HCT116 (cell line): ENCODE measurements around the gene GSK3A. TPM values are rescaled to one million over a fixed set of nuclear protein-coding genes. Genes with fewer than 3 reads are reported as not detected.

Source experiments
- ATAC-seq: fragments of 200-7000 bp; cut with Tn5 transposase; 2 replicates; pipeline ENCODE4 v1.9.1; 2020; ENCODE audit warnings: mild to moderate bottlenecking, moderate library complexity
- BruUV-seq: library from RNA; stranded (reverse); fragments of 400-500 nt; replicated peaks from 2 replicates; lab custom pipeline; 2021; lab: Mats Ljungman, UMichigan
- CTCF ChIA-PET: fragments of 300-600 bp; sonication (Branson Sonifier 250); formaldehyde crosslinking; loops from one replicate; lab custom pipeline; 2021; ENCODE audit warnings: antibody characterized with exemption; lab: Charles Lee
- POLR2A ChIA-PET: fragments of 300-600, 350-600 bp; sonication (Branson Sonifier 250); formaldehyde crosslinking; loops from one replicate; lab custom pipeline; 2021; ENCODE audit warnings: antibody characterized with exemption; lab: Charles Lee
- RAD21 ChIA-PET, 2 experiments: fragments of 300-600 bp; sonication (Branson Sonifier 250); formaldehyde crosslinking; loops; one replicate each; lab custom pipeline; 2023; ENCODE audit warnings: low total read pairs in 2 of 2; ENCODE audit not compliant: uncharacterized antibody in 2 of 2, unreplicated experiment in 2 of 2, low non-redundant PET in 1 of 2; lab: Charles Lee
- DNase-seq: peaks from one replicate; pipeline ENCODE4 v3.0.0-alpha.2; 2010; ENCODE audit warnings: low read depth, low spot score
- H2AFZ ChIP-seq: fragments of 200-600 bp; shearing (Covaris generic), sonication (generic); 2 replicates; pipeline ENCODE4 v1.6.1; 2017; ENCODE audit warnings: low read depth, mixed run types, mixed read lengths, antibody characterized with exemption, low read length; ENCODE audit not compliant: poor library complexity, severe bottlenecking
- H3K27ac ChIP-seq: 2 replicates; pipeline ENCODE4 v1.5.1; 2012; ENCODE audit warnings: low read depth, low read length
- H3K27me3 ChIP-seq: fragments of 200-600 bp; sonication (generic); 2 replicates; pipeline ENCODE4 v1.6.1; 2016; ENCODE audit warnings: mixed run types, low read length, mixed read lengths; ENCODE audit not compliant: insufficient read depth
- H3K36me3 ChIP-seq, 2 experiments: fragments of 200-500 bp in 1 of 2; fragments of 200-600 bp in 1 of 2; sonication (Bioruptor generic) in 1 of 2; sonication (generic) in 1 of 2; 2 replicates each; pipeline versions ENCODE4 v1.5.1 to v1.6.1; 2014 to 2016; ENCODE audit warnings: low read length in 2 of 2, inconsistent platforms in 1 of 2, mixed read lengths in 1 of 2, mixed run types in 1 of 2; ENCODE audit not compliant: insufficient read depth in 2 of 2, control insufficient read depth in 1 of 2
- H3K4me1 ChIP-seq, 2 experiments: fragments of 200-600 bp in 1 of 2; sonication (generic) in 1 of 2; 2 replicates each; pipeline versions ENCODE4 v1.5.1 to v1.6.1; 2012 to 2017; ENCODE audit warnings: low read length in 2 of 2, inconsistent platforms in 1 of 2, mild to moderate bottlenecking in 1 of 2, mixed read lengths in 1 of 2, mixed run types in 1 of 2, moderate library complexity in 1 of 2; ENCODE audit not compliant: insufficient read depth in 2 of 2, control insufficient read depth in 1 of 2
- H3K4me2 ChIP-seq: fragments of 200-600 bp; sonication (generic); 2 replicates; pipeline ENCODE4 v1.6.1; 2017; ENCODE audit warnings: mixed run types, low read length, mixed read lengths
- H3K4me3 ChIP-seq, 2 experiments: fragments of 200-600 bp in 1 of 2; sonication (generic) in 1 of 2; replicated peaks in 1 of 2; 2 replicates each; pipeline ENCODE4 v1.5.1; 2011 to 2016; ENCODE audit warnings: low read length in 2 of 2, control low read depth in 1 of 2, low read depth in 1 of 2, mild to moderate bottlenecking in 1 of 2, mixed read lengths in 1 of 2, mixed run types in 1 of 2
- H3K79me2 ChIP-seq: fragments of 200-600 bp; sonication (generic); 2 replicates; pipeline ENCODE4 v1.6.1; 2017; ENCODE audit warnings: mild to moderate bottlenecking, mixed run types, low read length, moderate library complexity, mixed read lengths; ENCODE audit not compliant: insufficient read depth
- H3K9ac ChIP-seq: fragments of 200-600 bp; sonication (generic); 2 replicates; pipeline ENCODE4 v1.6.1; 2016; ENCODE audit warnings: low read length, mixed read lengths
- H3K9me2 ChIP-seq: fragments of 200-600 bp; sonication (generic), shearing (Covaris generic); 2 replicates; pipeline ENCODE4 v1.6.1; 2017; ENCODE audit warnings: mixed run types, mild to moderate bottlenecking, moderate library complexity; ENCODE audit not compliant: insufficient read depth
- H3K9me3 ChIP-seq, 2 experiments: fragments of 200-500 bp in 1 of 2; fragments of 200-600 bp in 1 of 2; sonication (Bioruptor generic) in 1 of 2; sonication (generic) in 1 of 2; 2 replicates each; pipeline ENCODE4 v1.6.1; 2014 to 2017; ENCODE audit warnings: low read length in 2 of 2, mixed read lengths in 2 of 2, inconsistent platforms in 1 of 2, low read depth in 1 of 2, mild to moderate bottlenecking in 1 of 2, mixed run types in 1 of 2, moderate library complexity in 1 of 2; ENCODE audit not compliant: control insufficient read depth in 1 of 2, insufficient read depth in 1 of 2
- H4K20me1 ChIP-seq: fragments of 200-600 bp; sonication (generic), shearing (Covaris generic); 2 replicates; pipeline ENCODE4 v1.6.1; 2017; ENCODE audit warnings: mixed run types, mild to moderate bottlenecking, moderate library complexity; ENCODE audit not compliant: insufficient read depth
- CBX3 ChIP-seq: IDR thresholded peaks from 2 replicates; pipeline ENCODE4 v1.6.1; 2012; ENCODE audit warnings: low read depth
- CEBPB ChIP-seq: IDR thresholded peaks from 2 replicates; pipeline ENCODE4 v1.6.1; 2012; ENCODE audit warnings: low read depth
- CTCF ChIP-seq, 3 experiments: fragments of 200-600 bp in 1 of 3; sonication (generic) in 1 of 3; IDR thresholded peaks in 2 of 3; conservative IDR thresholded peaks in 1 of 3; 2 replicates each; pipeline ENCODE4 v1.5.1; 2012 to 2017; ENCODE audit warnings: low read depth in 2 of 3, low read length in 2 of 3, antibody characterized with exemption in 1 of 3, borderline replicate concordance in 1 of 3, control low read depth in 1 of 3, mild to moderate bottlenecking in 1 of 3, mixed read lengths in 1 of 3, mixed run types in 1 of 3, moderate library complexity in 1 of 3; ENCODE audit not compliant: insufficient read depth in 1 of 3
- EGR1 ChIP-seq: IDR thresholded peaks from 2 replicates; pipeline ENCODE4 v1.6.1; 2012; ENCODE audit warnings: low read depth
- ELF1 ChIP-seq: IDR thresholded peaks from 2 replicates; pipeline ENCODE4 v1.6.1; 2012; ENCODE audit warnings: low read depth, borderline replicate concordance
- EZH2 ChIP-seq: fragments of 200-600 bp; sonication (generic); IDR thresholded peaks from 2 replicates; pipeline ENCODE4 v1.6.1; 2017; ENCODE audit warnings: antibody characterized with exemption, mixed run types
- FOSL1 ChIP-seq: IDR thresholded peaks from 2 replicates; pipeline ENCODE4 v1.6.1; 2012; ENCODE audit warnings: low read depth
- JUND ChIP-seq: IDR thresholded peaks from 2 replicates; pipeline ENCODE4 v1.6.1; 2012
- POLR2A ChIP-seq: IDR thresholded peaks from 2 replicates; pipeline ENCODE4 v1.7.0; 2011; ENCODE audit warnings: borderline replicate concordance; ENCODE audit not compliant: insufficient read depth, insufficient read length; ENCODE audit errors: extremely low read depth
- POLR2AphosphoS5 ChIP-seq: IDR thresholded peaks from 2 replicates; pipeline ENCODE4 v1.6.1; 2011; ENCODE audit warnings: mild to moderate bottlenecking, low read depth, low read length, moderate library complexity
- RAD21 ChIP-seq: IDR thresholded peaks from 2 replicates; pipeline ENCODE4 v1.6.1; 2012; ENCODE audit warnings: low read depth, mild to moderate bottlenecking
- SIN3A ChIP-seq: IDR thresholded peaks from 2 replicates; pipeline ENCODE4 v1.6.1; 2012; ENCODE audit warnings: low read depth
- SP1 ChIP-seq: IDR thresholded peaks from 2 replicates; pipeline ENCODE4 v1.6.1; 2012; ENCODE audit warnings: low read depth
- TCF7L2 ChIP-seq: IDR thresholded peaks from 2 replicates; pipeline ENCODE4 v1.7.0; 2011; ENCODE audit warnings: borderline replicate concordance, inconsistent platforms; ENCODE audit not compliant: insufficient read depth, insufficient read length; ENCODE audit errors: extremely low read depth
- YY1 ChIP-seq: IDR thresholded peaks from 2 replicates; pipeline ENCODE4 v1.6.1; 2011; ENCODE audit warnings: low read length, low read depth, moderate library complexity, mild to moderate bottlenecking; ENCODE audit not compliant: insufficient replicate concordance; ENCODE audit errors: extremely low read depth
- ZBTB33 ChIP-seq: IDR thresholded peaks from 2 replicates; pipeline ENCODE4 v1.6.1; 2011; ENCODE audit warnings: mild to moderate bottlenecking, low read length, moderate library complexity; ENCODE audit not compliant: insufficient replicate concordance; ENCODE audit errors: extremely low read depth
- ZFX ChIP-seq: fragments of 450-650 bp; IDR thresholded peaks from 2 replicates; pipeline ENCODE4 v1.6.1; 2017
- intact Hi-C: fragments of 100-400 bp; cut with micrococcal nuclease; formaldehyde crosslinking; loops from 2 replicates; pipeline ENCODE4 v1.10.0; 2022
- total RNA-seq: library from RNA; stranded (reverse); gene quantifications from one replicate; pipeline ENCODE4 v1.2.1, GENCODE V29; 2021; ENCODE audit not compliant: unreplicated experiment
- TF ChIP-seq, protein P1 (sequence below): IDR thresholded peaks from 2 replicates; pipeline ENCODE4 v1.6.1; 2012
- TF ChIP-seq, protein P2 (sequence below): IDR thresholded peaks from 2 replicates; pipeline ENCODE4 v1.6.1; 2012; ENCODE audit warnings: low read depth

Gene GSK3A
- total RNA-seq, 1 experiment from 2014 or later = 57.2 TPM

GRCh38 chr19:42217520-42218437, 24.6 kb downstream of the GSK3A start, which contains the start of gene DEDD2:
Gene DEDD2 (minus strand): TSS chr19:42217677. CDS start chr19:42217007, 670 bp downstream.
- Histone ChIP-seq H4K20me1 (no peaks in the 10 kb centered on the region), H3K4me1 (peaks cover 17 to 38% of the 10 kb centered on the region in 2 experiments), H3K9me2 (no peaks in the 10 kb centered on the region), H3K79me2 (peaks cover 75% of the 10 kb centered on the region), H3K9ac (peak within 1 kb of the TSS; percentile 90), H2AFZ (peak within 1 kb of the TSS; percentile 42), H3K9me3 (no peaks in the 10 kb centered on the region), H3K4me2 (peak within 1 kb of the TSS; percentile 90), H3K27me3 (no peaks in the 10 kb centered on the region), H3K27ac (peak within 1 kb of the TSS; percentile 91), H3K4me3 (peak within 1 kb of the TSS; percentile 89 to 99), H3K36me3 (peaks cover 21 to 27% of the 10 kb centered on the region in 2 experiments)
- intact Hi-C loops = no loop called here
- ATAC-seq (peak; percentile 79), DNase-seq (peak; percentile 96)
- RAD21 ChIA-PET = no interaction called here
- no TSS peak for BruUV-seq
- CTCF ChIA-PET = interaction anchor here (0.5 to 1.2 kb wide), 4 partner anchors 25 to 62 kb away, joined by 3 to 4 read pairs (median 4); no protein-coding TSS in a partner anchor
- POLR2A ChIA-PET = interaction anchor here (0.9 to 1.0 kb wide), 2 partner anchors 10 to 25 kb away, joined by 4 to 5 read pairs; partner anchors contain the start of gene GSK3A
- TF ChIP-seq EGR1 (no peak), YY1 (peak; percentile 3), ZBTB33 (peak; percentile 4), TCF7L2 (no peak), SP1 (peak; percentile 45), RAD21 (no peak), SIN3A (no peak), ZFX (peak; percentile 32; the same call in 1 of the 2 replicates), FOSL1 (no peak), POLR2A (peak; percentile 80), JUND (no peak), CBX3 (no peak), CTCF (IDR thresholded peaks at IDR 0.05 in 2 of 3, conservative IDR thresholded peaks at IDR 0.05 in 1 of 3; ENCODE audit: borderline replicate concordance in 1 of 3, insufficient read depth in 1 of 3, low read depth in 2 of 3, low read length in 2 of 3) (no peak), CEBPB (no peak), EZH2 (no peak), ELF1 (no peak), POLR2AphosphoS5 (peak; percentile 98)
- TF ChIP-seq, protein P1, sequence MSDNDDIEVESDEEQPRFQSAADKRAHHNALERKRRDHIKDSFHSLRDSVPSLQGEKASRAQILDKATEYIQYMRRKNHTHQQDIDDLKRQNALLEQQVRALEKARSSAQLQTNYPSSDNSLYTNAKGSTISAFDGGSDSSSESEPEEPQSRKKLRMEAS = peak; percentile 57
- TF ChIP-seq, protein P2, sequence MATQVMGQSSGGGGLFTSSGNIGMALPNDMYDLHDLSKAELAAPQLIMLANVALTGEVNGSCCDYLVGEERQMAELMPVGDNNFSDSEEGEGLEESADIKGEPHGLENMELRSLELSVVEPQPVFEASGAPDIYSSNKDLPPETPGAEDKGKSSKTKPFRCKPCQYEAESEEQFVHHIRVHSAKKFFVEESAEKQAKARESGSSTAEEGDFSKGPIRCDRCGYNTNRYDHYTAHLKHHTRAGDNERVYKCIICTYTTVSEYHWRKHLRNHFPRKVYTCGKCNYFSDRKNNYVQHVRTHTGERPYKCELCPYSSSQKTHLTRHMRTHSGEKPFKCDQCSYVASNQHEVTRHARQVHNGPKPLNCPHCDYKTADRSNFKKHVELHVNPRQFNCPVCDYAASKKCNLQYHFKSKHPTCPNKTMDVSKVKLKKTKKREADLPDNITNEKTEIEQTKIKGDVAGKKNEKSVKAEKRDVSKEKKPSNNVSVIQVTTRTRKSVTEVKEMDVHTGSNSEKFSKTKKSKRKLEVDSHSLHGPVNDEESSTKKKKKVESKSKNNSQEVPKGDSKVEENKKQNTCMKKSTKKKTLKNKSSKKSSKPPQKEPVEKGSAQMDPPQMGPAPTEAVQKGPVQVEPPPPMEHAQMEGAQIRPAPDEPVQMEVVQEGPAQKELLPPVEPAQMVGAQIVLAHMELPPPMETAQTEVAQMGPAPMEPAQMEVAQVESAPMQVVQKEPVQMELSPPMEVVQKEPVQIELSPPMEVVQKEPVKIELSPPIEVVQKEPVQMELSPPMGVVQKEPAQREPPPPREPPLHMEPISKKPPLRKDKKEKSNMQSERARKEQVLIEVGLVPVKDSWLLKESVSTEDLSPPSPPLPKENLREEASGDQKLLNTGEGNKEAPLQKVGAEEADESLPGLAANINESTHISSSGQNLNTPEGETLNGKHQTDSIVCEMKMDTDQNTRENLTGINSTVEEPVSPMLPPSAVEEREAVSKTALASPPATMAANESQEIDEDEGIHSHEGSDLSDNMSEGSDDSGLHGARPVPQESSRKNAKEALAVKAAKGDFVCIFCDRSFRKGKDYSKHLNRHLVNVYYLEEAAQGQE = no peak
